Nephron progenitor cell (in vitro differentiated cells): ENCODE measurements around the gene GJD4.

Experiments
- DNase-seq: peaks from one replicate; pipeline ENCODE4 v3.0.0; 2021
- H3K27ac Mint-ChIP-seq: 2 replicates; pipeline ENCODE4 v1.8.0; 2021; ENCODE audit warnings: mild to moderate bottlenecking, moderate library complexity, mixed read lengths
- H3K27me3 Mint-ChIP-seq: 2 replicates; pipeline ENCODE4 v1.8.0; 2021; ENCODE audit warnings: mild to moderate bottlenecking, low read depth, mixed read lengths; ENCODE audit not compliant: poor library complexity
- H3K36me3 Mint-ChIP-seq: 2 replicates; pipeline ENCODE4 v1.8.0; 2021; ENCODE audit warnings: low read depth, mixed read lengths
- H3K4me1 Mint-ChIP-seq: 2 replicates; pipeline ENCODE4 v1.8.0; 2021; ENCODE audit warnings: mixed read lengths
- H3K4me3 Mint-ChIP-seq: 2 replicates; pipeline ENCODE4 v1.8.0; 2021; ENCODE audit warnings: mild to moderate bottlenecking, moderate library complexity, mixed read lengths
- H3K9me3 Mint-ChIP-seq: 2 replicates; pipeline ENCODE4 v1.8.0; 2021; ENCODE audit warnings: mild to moderate bottlenecking, moderate library complexity, mixed read lengths
- CTCF ChIP-seq: fragments of 200-600 bp; sonication (generic); IDR thresholded peaks from 2 replicates; pipeline ENCODE4 v1.5.0; 2021; ENCODE audit warnings: antibody characterized with exemption

GJD4 gene

GRCh38 chr10:35579116-35579515 is 26.0 kb upstream of the GJD4 start:
- Mint-ChIP-seq H3K36me3 (peaks cover 6% of the 10 kb centered on the region), H3K27me3 (peaks cover 9% of the 10 kb centered on the region), H3K4me3 (no peak overlapping the region), H3K27ac (peak overlapping the region; percentile 40), H3K4me1 (peaks cover 17% of the 10 kb centered on the region), H3K9me3 (peaks cover 8% of the 10 kb centered on the region)
- no peak for TF ChIP-seq CTCF
- DNase-seq: no peak

DNA sequence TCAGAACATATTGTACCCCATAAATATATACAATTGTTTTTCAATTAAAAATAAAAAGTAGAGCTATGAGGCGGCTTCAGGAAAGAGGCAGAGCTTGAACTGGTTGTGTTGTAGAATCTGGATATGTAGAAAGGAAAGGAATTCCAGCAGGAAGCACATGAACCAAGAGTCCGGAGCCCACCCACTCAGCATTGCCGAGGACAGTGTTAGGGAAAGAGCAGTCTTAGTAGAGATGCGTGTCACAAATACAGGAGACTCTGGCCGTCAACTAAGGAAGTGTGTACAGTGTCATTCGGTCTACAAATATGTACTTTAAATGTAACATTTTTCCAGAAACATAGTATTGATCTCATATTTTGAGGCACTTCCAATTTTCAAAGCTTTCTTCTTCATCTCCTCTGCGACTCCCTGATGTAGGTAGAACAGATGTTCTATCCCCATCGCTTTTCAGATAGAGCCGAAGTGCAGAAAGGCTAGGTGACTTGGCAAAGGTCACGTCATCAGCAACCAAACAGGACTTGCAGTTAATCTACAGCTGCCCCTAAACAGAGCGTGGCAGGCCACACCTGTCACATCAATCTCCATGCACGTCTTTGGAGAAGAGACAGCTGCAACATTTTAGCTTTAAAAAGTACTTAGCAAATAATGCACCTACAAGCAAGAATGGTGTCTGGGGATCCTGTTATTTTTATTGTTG is 25.3 kb upstream of the GJD4 start:
- DNase-seq: no peak
- Mint-ChIP-seq H3K27me3 (peaks cover 9% of the 10 kb centered on the region), H3K4me1 (peaks cover 17% of the 10 kb centered on the region), H3K4me3 (no peak overlapping the region), H3K9me3 (peaks cover 8% of the 10 kb centered on the region), H3K27ac (no peak overlapping the region), H3K36me3 (peaks cover 6% of the 10 kb centered on the region)
- TF ChIP-seq CTCF: no peak

DNA sequence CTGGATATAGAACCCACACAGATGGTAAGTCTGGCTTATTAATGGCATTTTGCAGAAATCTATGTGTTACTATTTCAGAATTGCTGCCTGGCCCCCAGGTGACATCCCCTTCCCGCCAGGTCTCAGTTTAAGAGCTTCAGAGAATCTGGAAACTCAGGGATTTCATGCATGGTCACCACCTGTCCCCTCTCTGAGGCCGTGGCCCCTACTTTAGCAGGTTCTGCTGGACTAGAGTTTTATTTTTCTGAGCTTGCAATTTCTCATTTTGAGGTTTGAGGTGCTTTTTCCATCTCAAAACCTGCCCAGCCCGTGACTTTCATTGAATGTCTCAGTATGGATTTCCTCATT is 24.7 kb upstream of the GJD4 start:
- peaks cover 13% of the 10 kb centered on the region for H3K27me3 Mint-ChIP-seq
- H3K36me3 Mint-ChIP-seq: peaks cover 2% of the 10 kb centered on the region
- DNase-seq: no peak
- H3K9me3 Mint-ChIP-seq: peaks cover 8% of the 10 kb centered on the region
- H3K27ac Mint-ChIP-seq: no peak overlapping the region
- H3K4me1 Mint-ChIP-seq: peaks cover 17% of the 10 kb centered on the region
- TF ChIP-seq CTCF: no peak
- no peak overlapping the region for H3K4me3 Mint-ChIP-seq

- Mint-ChIP-seq H3K4me3 (no peak overlapping the region), H3K4me1 (peaks cover 22% of the 10 kb centered on the region), H3K27me3 (peaks cover 20% of the 10 kb centered on the region), H3K36me3 (no peaks in the 10 kb centered on the region), H3K9me3 (peaks cover 8% of the 10 kb centered on the region), H3K27ac (no peak overlapping the region)
- no peak for DNase-seq
- no peak for TF ChIP-seq CTCF
Measured at GRCh38 chr10:35581655-35582054, 23.5 kb upstream of the GJD4 start.

- no peak for DNase-seq
- no peak overlapping the region for H3K4me3 Mint-ChIP-seq
- H3K27me3 Mint-ChIP-seq: peaks cover 21% of the 10 kb centered on the region
- H3K27ac Mint-ChIP-seq: no peak overlapping the region
- no peaks in the 10 kb centered on the region for H3K36me3 Mint-ChIP-seq
- TF ChIP-seq CTCF: no peak
- peaks cover 17% of the 10 kb centered on the region for H3K4me1 Mint-ChIP-seq
- H3K9me3 Mint-ChIP-seq: no peaks in the 10 kb centered on the region
Measured at GRCh38 chr10:35584946-35585345, 20.2 kb upstream of the GJD4 start.

- Mint-ChIP-seq H3K4me1 (peaks cover 15% of the 10 kb centered on the region), H3K36me3 (no peaks in the 10 kb centered on the region), H3K27me3 (peaks cover 21% of the 10 kb centered on the region), H3K4me3 (no peak overlapping the region), H3K27ac (peak overlapping the region; percentile 14), H3K9me3 (no peaks in the 10 kb centered on the region)
- TF ChIP-seq CTCF: no peak
- no peak for DNase-seq
Measured at GRCh38 chr10:35585356-35585755, 19.8 kb upstream of the GJD4 start.
